H1 (cell line): ENCODE results near the gene CAMKMT. TPM values are rescaled to one million over a fixed set of nuclear protein-coding genes. Genes with fewer than 3 reads are reported as not detected.

Source experiments
- CTCF ChIA-PET: fragments of 300-600 bp; sonication (Branson Sonifier 250); formaldehyde crosslinking; loops from one replicate; lab custom pipeline; 2021; ENCODE audit not compliant: partially characterized antibody; lab: Charles Lee
- POLR2A ChIA-PET: fragments of 300-600 bp; sonication (Branson Sonifier 250); formaldehyde crosslinking; loops from one replicate; lab custom pipeline; 2021; ENCODE audit warnings: inconsistent platforms; ENCODE audit not compliant: partially characterized antibody; lab: Charles Lee
- DNase-seq, 2 experiments: peaks; one replicate each; pipeline versions ENCODE4 v3.0.0 to v3.0.0-alpha.2; 2010 to 2022; ENCODE audit warnings: low spot score in 2 of 2, low read depth in 1 of 2, mixed read lengths in 1 of 2
- FAIRE-seq: peaks from 2 replicates; lab custom pipeline; 2011; peaks lifted over from hg19 to GRCh38; lab: Jason Lieb, UNC
- H2AFZ ChIP-seq: 2 replicates; pipeline ENCODE4 v1.8.1; 2012; ENCODE audit warnings: low read length, inconsistent platforms
- H2AK5ac ChIP-seq: 2 replicates; pipeline ENCODE4 v1.6.1; 2013; ENCODE audit warnings: low read depth, low read length
- H2BK120ac ChIP-seq: replicated peaks from 2 replicates; pipeline ENCODE3; 2013; ENCODE audit warnings: low read depth, low read length, inconsistent platforms
- H2BK12ac ChIP-seq: 2 replicates; pipeline ENCODE4 v1.6.1; 2013; ENCODE audit warnings: low read depth, low read length
- H2BK15ac ChIP-seq: 2 replicates; pipeline ENCODE4 v1.6.1; 2013; ENCODE audit warnings: low read length
- H2BK20ac ChIP-seq: 2 replicates; pipeline ENCODE4 v1.6.1; 2013; ENCODE audit warnings: low read length
- H2BK5ac ChIP-seq: 2 replicates; pipeline ENCODE4 v1.6.1; 2013; ENCODE audit warnings: low read depth, low read length
- H3K14ac ChIP-seq: 2 replicates; pipeline ENCODE4 v1.6.1; 2013; ENCODE audit warnings: inconsistent platforms; ENCODE audit not compliant: insufficient read length
- H3K18ac ChIP-seq: 2 replicates; pipeline ENCODE4 v1.6.1; 2013; ENCODE audit warnings: low read length; ENCODE audit errors: extremely low read depth
- H3K23ac ChIP-seq: 2 replicates; pipeline ENCODE4 v1.6.1; 2013; ENCODE audit warnings: inconsistent platforms; ENCODE audit not compliant: insufficient read length
- H3K23me2 ChIP-seq: 2 replicates; pipeline ENCODE4 v1.6.1; 2013; ENCODE audit warnings: low read depth, low read length
- H3K27ac ChIP-seq: 2 replicates; pipeline ENCODE4 v1.6.1; 2011; ENCODE audit warnings: low read depth, low read length, inconsistent platforms
- H3K27me3 ChIP-seq, 4 experiments: replicated peaks in 1 of 4; 1 replicate in 1 of 4; 2 replicates in 3 of 4; pipeline versions ENCODE4 v1.6.1 to v1.8.1; 2011 to 2013; ENCODE audit warnings: low read length in 3 of 4, mild to moderate bottlenecking in 3 of 4, inconsistent platforms in 2 of 4, mixed read lengths in 2 of 4, moderate library complexity in 1 of 4; ENCODE audit not compliant: control insufficient read depth in 3 of 4, insufficient read depth in 3 of 4; ENCODE audit errors: extremely low read depth in 1 of 4
- H3K36me3 ChIP-seq, 4 experiments: 2 replicates each; pipeline versions ENCODE4 v1.6.1 to v1.8.1; 2011 to 2013; ENCODE audit warnings: mild to moderate bottlenecking in 4 of 4, low read length in 3 of 4, moderate library complexity in 2 of 4, control low read depth in 1 of 4, inconsistent platforms in 1 of 4; ENCODE audit not compliant: insufficient read depth in 4 of 4, control insufficient read depth in 2 of 4
- H3K4ac ChIP-seq: replicated peaks from 2 replicates; pipeline ENCODE3; 2013; ENCODE audit warnings: low read length, low read depth, mixed read lengths, inconsistent platforms; ENCODE audit not compliant: insufficient read length
- H3K4me1 ChIP-seq, 4 experiments: replicated peaks in 1 of 4; 1 replicate in 1 of 4; 2 replicates in 3 of 4; pipeline versions ENCODE4 v1.6.1 to v1.8.1; 2011 to 2013; ENCODE audit warnings: low read length in 3 of 4, inconsistent platforms in 2 of 4, mixed read lengths in 1 of 4; ENCODE audit not compliant: insufficient read depth in 4 of 4, control insufficient read depth in 3 of 4
- H3K4me2 ChIP-seq, 2 experiments: 2 replicates each; pipeline versions ENCODE4 v1.6.1 to v1.8.1; 2011 to 2013; ENCODE audit warnings: low read depth in 2 of 2, low read length in 2 of 2, control low read depth in 1 of 2, inconsistent platforms in 1 of 2, mild to moderate bottlenecking in 1 of 2; ENCODE audit not compliant: insufficient read depth in 1 of 2
- H3K4me3 ChIP-seq, 4 experiments: fragments of 200-600, 300-600 bp in 1 of 4; sonication (generic), shearing (Covaris generic), sonication (Bioruptor Twin) in 1 of 4; 2 replicates each; pipeline versions ENCODE4 v1.5.1 to v1.8.1; 2011 to 2016; ENCODE audit warnings: low read length in 4 of 4, low read depth in 3 of 4, control low read depth in 2 of 4, inconsistent platforms in 2 of 4, mild to moderate bottlenecking in 2 of 4, mixed read lengths in 1 of 4, moderate library complexity in 1 of 4; ENCODE audit not compliant: insufficient read depth in 2 of 4; ENCODE audit errors: extremely low read depth in 1 of 4
- H3K56ac ChIP-seq: replicated peaks from 2 replicates; pipeline ENCODE3; 2013; ENCODE audit warnings: low read depth, mild to moderate bottlenecking, mixed read lengths, low read length, inconsistent platforms; ENCODE audit not compliant: insufficient read length
- H3K79me1 ChIP-seq: 2 replicates; pipeline ENCODE4 v1.6.1; 2013; ENCODE audit warnings: low read depth, low read length, control low read depth
- H3K79me2 ChIP-seq, 2 experiments: 2 replicates each; pipeline versions ENCODE4 v1.6.1 to v1.8.1; 2012 to 2013; ENCODE audit warnings: low read length in 2 of 2, mild to moderate bottlenecking in 2 of 2, inconsistent platforms in 1 of 2; ENCODE audit not compliant: insufficient read depth in 2 of 2, control insufficient read depth in 1 of 2
- H3K9ac ChIP-seq, 4 experiments: replicated peaks in 1 of 4; 1 replicate in 1 of 4; 2 replicates in 3 of 4; pipeline versions ENCODE4 v1.6.1 to v1.8.1; 2011 to 2013; ENCODE audit warnings: low read depth in 3 of 4, low read length in 3 of 4, control low read depth in 2 of 4, mild to moderate bottlenecking in 2 of 4, moderate library complexity in 2 of 4, inconsistent platforms in 1 of 4; ENCODE audit errors: extremely low read depth in 1 of 4
- H3K9me3 ChIP-seq, 2 experiments: 2 replicates each; pipeline versions ENCODE4 v1.6.1 to v1.8.1; 2012 to 2013; ENCODE audit warnings: mild to moderate bottlenecking in 2 of 2, moderate library complexity in 2 of 2, control low read depth in 1 of 2, inconsistent platforms in 1 of 2, low read depth in 1 of 2, low read length in 1 of 2, mixed read lengths in 1 of 2; ENCODE audit not compliant: insufficient read depth in 2 of 2
- H4K20me1 ChIP-seq, 2 experiments: replicated peaks in 1 of 2; 2 replicates each; pipeline versions ENCODE3 to v1.8.1; 2011 to 2013; ENCODE audit warnings: inconsistent platforms in 2 of 2, low read length in 2 of 2, mild to moderate bottlenecking in 1 of 2; ENCODE audit not compliant: insufficient read depth in 2 of 2, control insufficient read depth in 1 of 2
- H4K5ac ChIP-seq: 2 replicates; pipeline ENCODE4 v1.6.1; 2013; ENCODE audit warnings: low read length, low read depth, mixed read lengths, inconsistent platforms; ENCODE audit not compliant: insufficient read length
- H4K8ac ChIP-seq: 2 replicates; pipeline ENCODE4 v1.8.0; 2013; ENCODE audit warnings: mild to moderate bottlenecking, moderate library complexity, low read length, inconsistent platforms; ENCODE audit not compliant: insufficient read depth; ENCODE audit errors: extremely low read depth
- H4K91ac ChIP-seq: replicated peaks from 2 replicates; pipeline ENCODE3; 2013; ENCODE audit warnings: low read length, mixed read lengths, inconsistent platforms; ENCODE audit not compliant: insufficient read length
- ATF3 ChIP-seq: IDR thresholded peaks from 2 replicates; pipeline ENCODE4 v1.6.1; 2011; ENCODE audit warnings: low read depth, mild to moderate bottlenecking, low read length; ENCODE audit not compliant: insufficient read depth
- HDAC6 ChIP-seq: IDR thresholded peaks from one replicate; pipeline ENCODE4 v1.7.1; 2012; ENCODE audit warnings: low read depth, mild to moderate bottlenecking, inconsistent platforms, low read length, moderate library complexity
- TAF1 ChIP-seq: IDR thresholded peaks from 2 replicates; pipeline ENCODE4 v1.6.1; 2011; ENCODE audit warnings: mild to moderate bottlenecking, low read depth, low read length
- ZNF274 ChIP-seq: IDR thresholded peaks from 2 replicates; pipeline ENCODE4 v1.7.0; 2012; ENCODE audit warnings: low read length, borderline replicate concordance; ENCODE audit errors: extremely low read depth
- WGBS, 2 experiments: shearing (Covaris generic) in 1 of 2; methylation state at CpG; one replicate each; pipeline versions ENCODE4 v1.1.6 to v1.1.7; 2013 to 2015; ENCODE audit warnings: low lambda C conversion rate in 2 of 2, mixed read lengths in 2 of 2, inconsistent platforms in 1 of 2, low coverage in 1 of 2, missing lambda C conversion rate in 1 of 2; ENCODE audit not compliant: insufficient replicate concordance in 2 of 2, insufficient coverage in 1 of 2, insufficient read length in 1 of 2; ENCODE audit errors: extremely low coverage in 1 of 2, missing lambda C conversion rate in 1 of 2; 5-methylcytosine and 5-hydroxymethylcytosine counted together
- polyA plus RNA-seq, 7 experiments: library from polyadenylated mRNA; depleted of rRNA in 3 of 7; stranded (reverse) in 5 of 7; unstranded in 2 of 7; fragments of >200 nt in 5 of 7; fragments of 200-250 nt in 2 of 7; gene quantifications; 1 replicate in 5 of 7; 2 replicates in 1 of 7; 4 replicates in 1 of 7; pipeline versions ENCODE4 v1.2.1 to v1.2.3, GENCODE V29; 2011 to 2013; ENCODE audit warnings: missing spikeins in 2 of 7, mixed read lengths in 2 of 7
- total RNA-seq: library from RNA; stranded (reverse); fragmentation: NEBNext Ultra II Directional; extraction: Animal tissue kit (Norgen Biotek cat#: 25700); gene quantifications from 2 replicates; pipeline ENCODE4 v1.2.1, GENCODE V29; 2021

Gene CAMKMT
- total and polyA plus RNA-seq, 2 of the 8 experiments (the other 6 are each of a cell fraction or from before 2014, with no cell fraction given): 14.7 to 22.4 TPM

GRCh38 chr2:44487052-44487451 is 125.3 kb downstream of the CAMKMT start:
- no peak overlapping the region for H4K8ac ChIP-seq
- no peaks in the 10 kb centered on the region for H3K79me1 ChIP-seq
- no peaks in the 10 kb centered on the region for H3K23me2 ChIP-seq
- H3K56ac ChIP-seq: no peak overlapping the region
- no peak overlapping the region for H2BK12ac ChIP-seq
- no peak overlapping the region for H2BK5ac ChIP-seq
- FAIRE-seq: no peak
- peaks cover 0 to 2% (median 0%) of the 10 kb centered on the region in 4 experiments; a peak in 1 of 7 replicates for H3K4me1 ChIP-seq
- H3K9me3 ChIP-seq: no peaks in the 10 kb centered on the region
- H3K4me2 ChIP-seq: no peak overlapping the region
- no peak overlapping the region for H2AK5ac ChIP-seq
- H4K5ac ChIP-seq: no peak overlapping the region
- no peak overlapping the region for H3K4me3 ChIP-seq
- no peaks in the 10 kb centered on the region for H4K20me1 ChIP-seq
- H3K27me3 ChIP-seq: peaks cover 0 to 1% (median 0%) of the 10 kb centered on the region in 4 experiments; a peak in 1 of 7 replicates
- no peak overlapping the region for H2BK15ac ChIP-seq
- no peak overlapping the region for H2BK20ac ChIP-seq
- no peak overlapping the region for H3K18ac ChIP-seq
- no peak overlapping the region for H3K14ac ChIP-seq
- no peaks in the 10 kb centered on the region for H3K79me2 ChIP-seq
- 100% methylated on average over 1 of the region's 1 CpG; no CpG with 5 or more reads in 1 of the 2 experiments for WGBS, 2 experiments
- ChIA-PET POLR2A (no interaction called here), CTCF (no interaction called here)
- H3K9ac ChIP-seq: no peak overlapping the region
- H2BK120ac ChIP-seq: no peak overlapping the region
- H4K91ac ChIP-seq: no peak overlapping the region
- H3K27ac ChIP-seq: no peak overlapping the region
- H3K23ac ChIP-seq: no peak overlapping the region
- no peak for TF ChIP-seq ZNF274
- no peak for TF ChIP-seq TAF1
- no peak for TF ChIP-seq HDAC6
- no peak for TF ChIP-seq ATF3
- no peak for DNase-seq
- no peak overlapping the region for H3K4ac ChIP-seq
- H2AFZ ChIP-seq: no peak overlapping the region
- no peaks in the 10 kb centered on the region for H3K36me3 ChIP-seq
